K562 (cell line): ENCODE measurements around the gene ILK. TPM values are rescaled to one million over a fixed set of nuclear protein-coding genes. Genes with fewer than 3 reads are reported as not detected.

Experiments
- GABPB1 ChIP-seq: sonication (generic); formaldehyde crosslinking; IDR thresholded peaks from 2 replicates; pipeline ENCODE4 v1.8.0; 2022; ENCODE audit warnings: mild to moderate bottlenecking, missing genetic modification reagents
- HLTF ChIP-seq: fragments of 450-650 bp; IDR thresholded peaks from 2 replicates; pipeline ENCODE4 v1.6.1; 2016
- NUFIP1 ChIP-seq: fragments of 450-650 bp; IDR thresholded peaks from 2 replicates; pipeline ENCODE4 v1.6.1; 2018; ENCODE audit not compliant: partially characterized antibody
- SRF ChIP-seq, 2 experiments: fragments of 250-450, 450-650 bp in 1 of 2; sonication (Bioruptor Pico) in 1 of 2; sonication (generic) in 1 of 2; formaldehyde crosslinking; IDR thresholded peaks; 2 replicates each; pipeline versions ENCODE4 v1.5.0 to v1.5.1; 2020 to 2022; ENCODE audit warnings: mild to moderate bottlenecking in 1 of 2, missing genetic modification reagents in 1 of 2
- SUPT5H ChIP-seq: fragments of 450-650 bp; IDR thresholded peaks from 2 replicates; pipeline ENCODE4 v1.6.1; 2016
- ZNF140 ChIP-seq: fragments of 250-450 bp; sonication (Bioruptor Pico); IDR thresholded peaks from 2 replicates; pipeline ENCODE4 v1.8.0; 2021; ENCODE audit warnings: moderate library complexity, mild to moderate bottlenecking, inconsistent platforms
- ZNF3 ChIP-seq: fragments of 250-450 bp; sonication (Bioruptor Pico); IDR thresholded peaks from 2 replicates; pipeline ENCODE4 v1.5.0; 2021; ENCODE audit warnings: mild to moderate bottlenecking, moderate library complexity
- ZNF584 ChIP-seq: fragments of 200-800 bp; sonication (Bioruptor generic); IDR thresholded peaks from 2 replicates; pipeline ENCODE4 v1.6.1; 2016; ENCODE audit warnings: low read depth, mild to moderate bottlenecking, missing genetic modification characterization, missing compliant biosample characterization
- polyA plus RNA-seq, 8 experiments: library from polyadenylated mRNA; depleted of rRNA in 4 of 8; stranded (reverse) in 5 of 8; unstranded in 3 of 8; fragments of >200 nt; fragmentation: Nextera tagmentation in 2 of 8; fragmentation: Illumina TruSeq in 1 of 8; extraction: Ambion mirVana in 2 of 8; extraction: Trizol in 1 of 8; gene quantifications; 2 replicates each; pipeline versions ENCODE4 v1.2.1 to v1.2.3, GENCODE V29; 2011 to 2014; ENCODE audit warnings: inconsistent platforms in 1 of 8, missing spikeins in 1 of 8
- total RNA-seq, 7 experiments: library from RNA; depleted of rRNA in 6 of 7; stranded (reverse); fragments of >200 nt in 6 of 7; fragmentation: Illumina TruSeq in 2 of 7; extraction: Trizol in 2 of 7; gene quantifications; 2 replicates each; pipeline versions ENCODE4 v1.2.1 to v1.2.3, GENCODE V29; 2011 to 2021; ENCODE audit warnings: low replicate concordance in 1 of 7
- TF ChIP-seq, protein P1 (sequence below), 2 experiments: fragments of 450-650 bp in 1 of 2; IDR thresholded peaks; 2 replicates each; pipeline ENCODE4 v1.6.1; 2011 to 2017; ENCODE audit warnings: low read depth in 2 of 2, antibody characterized with exemption in 1 of 2, borderline replicate concordance in 1 of 2, low read length in 1 of 2, mild to moderate bottlenecking in 1 of 2, mixed read lengths in 1 of 2; ENCODE audit not compliant: control insufficient read depth in 1 of 2
- TF ChIP-seq, protein P2 (sequence below): fragments of 450-650 bp; IDR thresholded peaks from 2 replicates; pipeline ENCODE4 v1.6.1; 2016; ENCODE audit warnings: mild to moderate bottlenecking

Gene ILK
- total and polyA plus RNA-seq, 9 of the 15 experiments (the other 6 are each of a cell fraction or from before 2014, with no cell fraction given) = 43.3 to 95.9 (median 58.9) TPM

DNA sequence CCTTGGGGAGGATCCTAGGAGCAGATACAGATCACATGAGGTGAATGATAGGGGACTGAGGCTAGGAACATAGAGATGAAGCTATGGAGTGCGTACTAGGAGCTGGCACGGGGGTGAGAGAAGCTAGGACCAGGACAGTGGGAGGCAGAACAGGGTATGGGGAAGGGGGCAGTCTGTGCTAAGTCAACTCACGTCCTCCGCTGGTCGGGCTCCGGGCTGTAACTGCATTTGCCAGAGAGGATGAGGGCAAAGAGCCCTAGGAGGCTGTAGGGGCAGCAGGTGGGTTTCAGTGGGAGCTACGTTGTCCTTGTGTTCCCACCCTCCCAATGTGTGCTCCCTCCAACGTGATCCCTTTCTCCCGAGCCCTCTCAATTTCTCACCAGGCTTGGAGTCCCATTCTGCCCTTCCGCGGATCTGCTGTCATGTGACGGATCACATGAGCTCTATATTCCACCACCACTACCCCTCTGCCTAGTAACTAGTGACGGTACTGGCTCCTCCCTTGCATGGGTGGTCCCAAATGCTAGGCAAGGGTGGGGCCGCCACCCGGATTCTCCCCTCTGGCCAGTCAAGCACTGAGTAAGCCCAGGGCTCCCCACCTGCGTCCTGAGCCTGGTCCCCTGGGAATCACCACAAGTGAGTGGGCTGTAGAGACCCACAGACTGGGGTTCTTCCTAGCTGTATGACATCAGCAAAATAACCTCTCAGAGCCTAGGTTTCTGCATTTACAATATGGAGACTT, 15.6 kb downstream of the ILK start, which contains the start of gene TPP1 (continued):
- TF ChIP-seq, protein P1, sequence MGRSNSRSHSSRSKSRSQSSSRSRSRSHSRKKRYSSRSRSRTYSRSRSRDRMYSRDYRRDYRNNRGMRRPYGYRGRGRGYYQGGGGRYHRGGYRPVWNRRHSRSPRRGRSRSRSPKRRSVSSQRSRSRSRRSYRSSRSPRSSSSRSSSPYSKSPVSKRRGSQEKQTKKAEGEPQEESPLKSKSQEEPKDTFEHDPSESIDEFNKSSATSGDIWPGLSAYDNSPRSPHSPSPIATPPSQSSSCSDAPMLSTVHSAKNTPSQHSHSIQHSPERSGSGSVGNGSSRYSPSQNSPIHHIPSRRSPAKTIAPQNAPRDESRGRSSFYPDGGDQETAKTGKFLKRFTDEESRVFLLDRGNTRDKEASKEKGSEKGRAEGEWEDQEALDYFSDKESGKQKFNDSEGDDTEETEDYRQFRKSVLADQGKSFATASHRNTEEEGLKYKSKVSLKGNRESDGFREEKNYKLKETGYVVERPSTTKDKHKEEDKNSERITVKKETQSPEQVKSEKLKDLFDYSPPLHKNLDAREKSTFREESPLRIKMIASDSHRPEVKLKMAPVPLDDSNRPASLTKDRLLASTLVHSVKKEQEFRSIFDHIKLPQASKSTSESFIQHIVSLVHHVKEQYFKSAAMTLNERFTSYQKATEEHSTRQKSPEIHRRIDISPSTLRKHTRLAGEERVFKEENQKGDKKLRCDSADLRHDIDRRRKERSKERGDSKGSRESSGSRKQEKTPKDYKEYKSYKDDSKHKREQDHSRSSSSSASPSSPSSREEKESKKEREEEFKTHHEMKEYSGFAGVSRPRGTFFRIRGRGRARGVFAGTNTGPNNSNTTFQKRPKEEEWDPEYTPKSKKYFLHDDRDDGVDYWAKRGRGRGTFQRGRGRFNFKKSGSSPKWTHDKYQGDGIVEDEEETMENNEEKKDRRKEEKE (IDR thresholded peaks at IDR 0.05; ENCODE audit: borderline replicate concordance in 1 of 2, control insufficient read depth in 1 of 2, low read depth in 2 of 2, low read length in 1 of 2) = no peak
- TF ChIP-seq NUFIP1 = no peak
- peak; percentile 74 for TF ChIP-seq SUPT5H
- no peak for TF ChIP-seq ZNF140
- TF ChIP-seq ZNF584 (CRISPR knock-in tag) = no peak
- TF ChIP-seq GABPB1 (CRISPR knock-in tag) = no peak
- TF ChIP-seq, protein P2, sequence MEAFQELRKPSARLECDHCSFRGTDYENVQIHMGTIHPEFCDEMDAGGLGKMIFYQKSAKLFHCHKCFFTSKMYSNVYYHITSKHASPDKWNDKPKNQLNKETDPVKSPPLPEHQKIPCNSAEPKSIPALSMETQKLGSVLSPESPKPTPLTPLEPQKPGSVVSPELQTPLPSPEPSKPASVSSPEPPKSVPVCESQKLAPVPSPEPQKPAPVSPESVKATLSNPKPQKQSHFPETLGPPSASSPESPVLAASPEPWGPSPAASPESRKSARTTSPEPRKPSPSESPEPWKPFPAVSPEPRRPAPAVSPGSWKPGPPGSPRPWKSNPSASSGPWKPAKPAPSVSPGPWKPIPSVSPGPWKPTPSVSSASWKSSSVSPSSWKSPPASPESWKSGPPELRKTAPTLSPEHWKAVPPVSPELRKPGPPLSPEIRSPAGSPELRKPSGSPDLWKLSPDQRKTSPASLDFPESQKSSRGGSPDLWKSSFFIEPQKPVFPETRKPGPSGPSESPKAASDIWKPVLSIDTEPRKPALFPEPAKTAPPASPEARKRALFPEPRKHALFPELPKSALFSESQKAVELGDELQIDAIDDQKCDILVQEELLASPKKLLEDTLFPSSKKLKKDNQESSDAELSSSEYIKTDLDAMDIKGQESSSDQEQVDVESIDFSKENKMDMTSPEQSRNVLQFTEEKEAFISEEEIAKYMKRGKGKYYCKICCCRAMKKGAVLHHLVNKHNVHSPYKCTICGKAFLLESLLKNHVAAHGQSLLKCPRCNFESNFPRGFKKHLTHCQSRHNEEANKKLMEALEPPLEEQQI = no peak
- TF ChIP-seq SRF (CRISPR knock-in tag; IDR thresholded peaks at IDR 0.05) = peak in 1 of 2 experiments; percentile 45; a peak in 2 of 4 replicates
- no peak for TF ChIP-seq HLTF
- no peak for TF ChIP-seq ZNF3
